Neural cell (in vitro differentiated cells): ENCODE data around the gene ROR2.

Source experiments
- CTCF ChIP-seq: fragments of 450-650 bp; IDR thresholded peaks from 2 replicates; pipeline ENCODE4 v1.5.1; 2014; ENCODE audit warnings: antibody characterized with exemption, mild to moderate bottlenecking, moderate library complexity; ENCODE audit not compliant: poor library complexity, severe bottlenecking
- EP300 ChIP-seq: fragments of 450-650 bp; conservative IDR thresholded peaks from 2 replicates; pipeline ENCODE4 v1.6.1; 2014; ENCODE audit warnings: antibody characterized with exemption, mild to moderate bottlenecking, moderate library complexity; ENCODE audit not compliant: poor library complexity, severe bottlenecking
- EZH2 ChIP-seq: fragments of 200-600, 300-800 bp; shearing (Covaris generic), sonication (generic); IDR thresholded peaks from 2 replicates; pipeline ENCODE4 v1.6.1; 2014; ENCODE audit warnings: antibody characterized with exemption, low read length, borderline replicate concordance, mild to moderate bottlenecking; ENCODE audit not compliant: insufficient read depth, poor library complexity, severe bottlenecking
- POLR2AphosphoS5 ChIP-seq: IDR thresholded peaks from 2 replicates; pipeline ENCODE4 v1.6.1; 2012
- RAD21 ChIP-seq: fragments of 450-650 bp; conservative IDR thresholded peaks from 2 replicates; pipeline ENCODE4 v1.6.1; 2014; ENCODE audit warnings: antibody characterized with exemption, mild to moderate bottlenecking, moderate library complexity

DNA sequence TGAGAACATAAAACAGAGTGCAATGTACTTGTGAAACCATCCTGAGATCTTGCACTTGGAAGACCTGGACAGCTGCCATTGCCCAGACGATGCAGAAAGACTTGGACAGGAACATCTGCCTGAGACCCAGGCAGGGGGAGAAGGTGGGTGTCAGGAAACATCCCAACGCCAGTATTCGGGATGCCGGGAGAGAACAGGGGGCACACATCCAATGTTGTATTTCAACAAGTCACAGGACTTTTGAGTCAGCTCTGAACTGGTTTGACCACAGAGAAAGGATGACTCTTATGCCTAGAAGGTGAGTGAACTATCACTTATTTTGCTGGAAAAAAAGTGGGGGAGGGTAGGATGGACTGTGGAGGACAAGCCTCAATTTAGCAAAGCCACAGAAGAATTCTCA lies 124.6 kb downstream of the ROR2 start:
- TF ChIP-seq EP300: no peak
- no peak for TF ChIP-seq CTCF
- TF ChIP-seq EZH2: no peak
- TF ChIP-seq POLR2AphosphoS5: no peak
- TF ChIP-seq RAD21: no peak
